Keratinocyte (primary cell): ENCODE data around the gene REPS2. TPM values are rescaled to one million over a fixed set of nuclear protein-coding genes. Genes with fewer than 3 reads are reported as not detected.

Experiments used
- DNase-seq: peaks from one replicate; pipeline ENCODE4 v3.0.0-alpha.2; 2011; ENCODE audit warnings: low read depth, missing footprints, low spot score
- FAIRE-seq: peaks from 2 replicates; lab custom pipeline; 2011; peaks lifted over from hg19 to GRCh38; lab: Jason Lieb, UNC
- H2AFZ ChIP-seq: 2 replicates; pipeline ENCODE4 v1.6.0; 2012; ENCODE audit warnings: low read length, control low read depth, inconsistent platforms; ENCODE audit not compliant: control insufficient read depth
- H3K27ac ChIP-seq: 2 replicates; pipeline ENCODE4 v1.5.1; 2011; ENCODE audit warnings: low read length; ENCODE audit not compliant: control insufficient read depth, insufficient read depth
- H3K27me3 ChIP-seq: 3 replicates; pipeline ENCODE4 v1.6.0; 2011; ENCODE audit warnings: low read length; ENCODE audit not compliant: control insufficient read depth, insufficient read depth; ENCODE audit errors: extremely low read depth
- H3K36me3 ChIP-seq, 2 experiments: 2 replicates in 1 of 2; 3 replicates in 1 of 2; pipeline ENCODE4 v1.5.1; 2011; ENCODE audit warnings: low read length in 2 of 2, mild to moderate bottlenecking in 1 of 2; ENCODE audit not compliant: control insufficient read depth in 2 of 2, insufficient read depth in 2 of 2; ENCODE audit errors: extremely low read depth in 1 of 2
- H3K4me1 ChIP-seq: 3 replicates; pipeline ENCODE4 v1.5.1; 2011; ENCODE audit warnings: low read length; ENCODE audit not compliant: control insufficient read depth, insufficient read depth; ENCODE audit errors: extremely low read depth
- H3K4me2 ChIP-seq: 3 replicates; pipeline ENCODE4 v1.6.0; 2011; ENCODE audit warnings: low read depth, low read length; ENCODE audit not compliant: control insufficient read depth, insufficient read depth; ENCODE audit errors: extremely low read depth
- H3K4me3 ChIP-seq, 3 experiments: fragments of 200-600 bp in 1 of 3; sonication (generic) in 1 of 3; 2 replicates in 2 of 3; 3 replicates in 1 of 3; pipeline ENCODE4 v1.5.1; 2011 to 2016; ENCODE audit warnings: low read length in 3 of 3, mild to moderate bottlenecking in 3 of 3, control low read depth in 2 of 3, inconsistent platforms in 1 of 3, low read depth in 1 of 3, mixed read lengths in 1 of 3, mixed run types in 1 of 3, moderate library complexity in 1 of 3; ENCODE audit not compliant: control insufficient read depth in 2 of 3, insufficient read depth in 2 of 3; ENCODE audit errors: extremely low read depth in 1 of 3
- H3K79me2 ChIP-seq: 2 replicates; pipeline ENCODE4 v1.6.0; 2012; ENCODE audit warnings: low read length; ENCODE audit not compliant: control insufficient read depth, insufficient read depth
- H3K9ac ChIP-seq: 3 replicates; pipeline ENCODE4 v1.6.0; 2011; ENCODE audit warnings: low read length; ENCODE audit not compliant: control insufficient read depth, insufficient read depth; ENCODE audit errors: extremely low read depth
- H3K9me1 ChIP-seq: 3 replicates; pipeline ENCODE4 v1.6.0; 2011; ENCODE audit warnings: low read length; ENCODE audit not compliant: control insufficient read depth, insufficient read depth; ENCODE audit errors: extremely low read depth
- H3K9me3 ChIP-seq: 2 replicates; pipeline ENCODE4 v1.5.1; 2012; ENCODE audit warnings: low read depth, low read length; ENCODE audit not compliant: control insufficient read depth
- H4K20me1 ChIP-seq: 3 replicates; pipeline ENCODE4 v1.6.0; 2011; ENCODE audit warnings: low read length; ENCODE audit not compliant: control insufficient read depth, insufficient read depth; ENCODE audit errors: extremely low read depth
- EZH2 ChIP-seq: IDR thresholded peaks from one replicate; pipeline ENCODE4 v1.6.1; 2012; ENCODE audit warnings: inconsistent platforms, mild to moderate bottlenecking, low read length, moderate library complexity
- dilution Hi-C: fragments of 300-500 bp; cut with MboI; formaldehyde crosslinking; loops from one replicate; pipeline ENCODE4 v1.7.0; 2020; ENCODE audit warnings: low sequenced_read_pairs; ENCODE audit not compliant: extremely low pct_ligation_motif_present
- polyA plus RNA-seq, 5 experiments: library from polyadenylated mRNA; depleted of rRNA in 3 of 5; stranded (reverse) in 3 of 5; stranded (forward) in 1 of 5; unstranded in 1 of 5; fragments of >200 nt; gene quantifications; 1 replicate in 1 of 5; 2 replicates in 3 of 5; 3 replicates in 1 of 5; pipeline versions ENCODE4 v1.2.1 to v1.2.3, GENCODE V29; 2011 to 2012; ENCODE audit warnings: missing spikeins in 2 of 5, low read depth in 1 of 5, low replicate concordance in 1 of 5
- TF ChIP-seq, protein P1 (sequence below), 3 experiments: IDR thresholded peaks in 1 of 3; conservative IDR thresholded peaks in 1 of 3; optimal IDR thresholded peaks in 1 of 3; 2 replicates in 2 of 3; 3 replicates in 1 of 3; pipeline versions ENCODE3 to v1.5.1; 2011; ENCODE audit warnings: low read length in 3 of 3, mild to moderate bottlenecking in 3 of 3, moderate library complexity in 2 of 3, control low read depth in 1 of 3, inconsistent platforms in 1 of 3; ENCODE audit not compliant: insufficient read depth in 2 of 3; ENCODE audit errors: extremely low read depth in 1 of 3

REPS2 gene
- polyA plus RNA-seq, 1 donor (not counting 4 experiments of a cell fraction or from before 2014, with no cell fraction given), result 2.4 TPM

GRCh38 chrX:17062065-17062464 lies 115.6 kb downstream of the REPS2 start:
- no peaks in the 10 kb centered on the region for H3K9me3 ChIP-seq
- no peak overlapping the region for H3K4me3 ChIP-seq
- no peak overlapping the region for H2AFZ ChIP-seq
- no peaks in the 10 kb centered on the region for H3K4me1 ChIP-seq
- H4K20me1 ChIP-seq, result no peaks in the 10 kb centered on the region
- no peak for DNase-seq
- H3K36me3 ChIP-seq, result no peaks in the 10 kb centered on the region
- no peak for FAIRE-seq
- H3K79me2 ChIP-seq, result no peaks in the 10 kb centered on the region
- H3K27me3 ChIP-seq, result no peaks in the 10 kb centered on the region
- H3K9me1 ChIP-seq, result no peaks in the 10 kb centered on the region
- dilution Hi-C loops, result loop anchor here (25.0 kb wide), 1 partner anchor 225 kb away; no protein-coding TSS in a partner anchor
- TF ChIP-seq EZH2, result no peak
- TF ChIP-seq, protein P1, sequence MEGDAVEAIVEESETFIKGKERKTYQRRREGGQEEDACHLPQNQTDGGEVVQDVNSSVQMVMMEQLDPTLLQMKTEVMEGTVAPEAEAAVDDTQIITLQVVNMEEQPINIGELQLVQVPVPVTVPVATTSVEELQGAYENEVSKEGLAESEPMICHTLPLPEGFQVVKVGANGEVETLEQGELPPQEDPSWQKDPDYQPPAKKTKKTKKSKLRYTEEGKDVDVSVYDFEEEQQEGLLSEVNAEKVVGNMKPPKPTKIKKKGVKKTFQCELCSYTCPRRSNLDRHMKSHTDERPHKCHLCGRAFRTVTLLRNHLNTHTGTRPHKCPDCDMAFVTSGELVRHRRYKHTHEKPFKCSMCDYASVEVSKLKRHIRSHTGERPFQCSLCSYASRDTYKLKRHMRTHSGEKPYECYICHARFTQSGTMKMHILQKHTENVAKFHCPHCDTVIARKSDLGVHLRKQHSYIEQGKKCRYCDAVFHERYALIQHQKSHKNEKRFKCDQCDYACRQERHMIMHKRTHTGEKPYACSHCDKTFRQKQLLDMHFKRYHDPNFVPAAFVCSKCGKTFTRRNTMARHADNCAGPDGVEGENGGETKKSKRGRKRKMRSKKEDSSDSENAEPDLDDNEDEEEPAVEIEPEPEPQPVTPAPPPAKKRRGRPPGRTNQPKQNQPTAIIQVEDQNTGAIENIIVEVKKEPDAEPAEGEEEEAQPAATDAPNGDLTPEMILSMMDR (optimal IDR thresholded peaks at IDR 0.05 in 1 of 3, IDR thresholded peaks at IDR 0.05 in 1 of 3, conservative IDR thresholded peaks at IDR 0.05 in 1 of 3; ENCODE audit: extremely low read depth in 1 of 3, insufficient read depth in 2 of 3, low read length in 3 of 3), result no peak
- no peak overlapping the region for H3K9ac ChIP-seq
- no peak overlapping the region for H3K27ac ChIP-seq
- H3K4me2 ChIP-seq, result no peak overlapping the region

GRCh38 chrX:17065100-17065499 lies 118.6 kb downstream of the REPS2 start:
- FAIRE-seq (no peak), DNase-seq (no peak)
- dilution Hi-C loops, result loop anchor here (25.0 kb wide), 1 partner anchor 228 kb away; no protein-coding TSS in a partner anchor
- H3K9me3 ChIP-seq, result no peaks in the 10 kb centered on the region
- H2AFZ ChIP-seq, result no peak overlapping the region
- no peak overlapping the region for H3K4me2 ChIP-seq
- no peak overlapping the region for H3K27ac ChIP-seq
- H3K9ac ChIP-seq, result no peak overlapping the region
- no peaks in the 10 kb centered on the region for H3K36me3 ChIP-seq
- peaks cover 15% of the 10 kb centered on the region for H3K4me1 ChIP-seq
- no peaks in the 10 kb centered on the region for H3K9me1 ChIP-seq
- no peaks in the 10 kb centered on the region for H3K79me2 ChIP-seq
- no peaks in the 10 kb centered on the region for H4K20me1 ChIP-seq
- H3K27me3 ChIP-seq, result no peaks in the 10 kb centered on the region
- no peak overlapping the region for H3K4me3 ChIP-seq
- no peak for TF ChIP-seq EZH2
- TF ChIP-seq, protein P1 (optimal IDR thresholded peaks at IDR 0.05 in 1 of 3, IDR thresholded peaks at IDR 0.05 in 1 of 3, conservative IDR thresholded peaks at IDR 0.05 in 1 of 3; ENCODE audit: extremely low read depth in 1 of 3, insufficient read depth in 2 of 3, low read length in 3 of 3), result peak in 2 of 3 experiments; percentile 11 to 12
